HEK293 (cell line): ENCODE data around the gene UNC119.

Source experiments
- SP2 ChIP-seq: fragments of 450-650 bp; formaldehyde crosslinking; IDR thresholded peaks from 2 replicates; pipeline ENCODE4 v1.5.1; 2016; ENCODE audit warnings: missing biosample characterization, missing genetic modification characterization
- SP7 ChIP-seq: fragments of 450-650 bp; formaldehyde crosslinking; IDR thresholded peaks from 2 replicates; pipeline ENCODE4 v1.5.1; 2016; ENCODE audit warnings: missing biosample characterization, missing genetic modification characterization
- ZNF140 ChIP-seq: fragments of 450-650 bp; formaldehyde crosslinking; IDR thresholded peaks from 2 replicates; pipeline ENCODE4 v1.5.1; 2016; ENCODE audit warnings: missing biosample characterization, missing genetic modification characterization
- ZNF174 ChIP-seq: fragments of 450-650 bp; formaldehyde crosslinking; IDR thresholded peaks from 2 replicates; pipeline ENCODE4 v1.5.0; 2017; ENCODE audit warnings: missing biosample characterization, mild to moderate bottlenecking, missing genetic modification characterization
- ZNF24 ChIP-seq: fragments of 450-650 bp; formaldehyde crosslinking; IDR thresholded peaks from 2 replicates; pipeline ENCODE4 v1.5.1; 2016; ENCODE audit warnings: missing biosample characterization, missing genetic modification characterization
- ZNF335 ChIP-seq: fragments of 450-650 bp; formaldehyde crosslinking; conservative IDR thresholded peaks from 2 replicates; pipeline ENCODE4 v1.5.1; 2016; ENCODE audit warnings: missing biosample characterization, missing genetic modification characterization
- ZNF433 ChIP-seq: fragments of 450-650 bp; formaldehyde crosslinking; IDR thresholded peaks from 2 replicates; pipeline ENCODE4 v1.5.1; 2016; ENCODE audit warnings: missing biosample characterization, missing genetic modification characterization, low read depth
- ZNF585B ChIP-seq: fragments of 450-650 bp; formaldehyde crosslinking; IDR thresholded peaks from 2 replicates; pipeline ENCODE4 v1.5.1; 2016; ENCODE audit warnings: missing biosample characterization, missing genetic modification characterization
- ZNF610 ChIP-seq: fragments of 450-650 bp; formaldehyde crosslinking; IDR thresholded peaks from 2 replicates; pipeline ENCODE4 v1.5.1; 2016; ENCODE audit warnings: missing biosample characterization, missing genetic modification characterization, borderline replicate concordance
- TF ChIP-seq, protein P1 (sequence below): fragments of 450-650 bp; formaldehyde crosslinking; IDR thresholded peaks from 2 replicates; pipeline ENCODE4 v1.5.1; 2016; ENCODE audit warnings: missing biosample characterization, missing genetic modification characterization
- TF ChIP-seq, protein P2 (sequence below): fragments of 450-650 bp; formaldehyde crosslinking; IDR thresholded peaks from 2 replicates; pipeline ENCODE4 v1.5.1; 2016; ENCODE audit warnings: missing biosample characterization, missing genetic modification characterization, low read depth
- TF ChIP-seq, protein P3 (sequence below): fragments of 450-650 bp; formaldehyde crosslinking; IDR thresholded peaks from 2 replicates; pipeline ENCODE4 v1.5.1; 2016; ENCODE audit warnings: missing biosample characterization, missing genetic modification characterization
- TF ChIP-seq, protein P4 (sequence below): fragments of 450-650 bp; formaldehyde crosslinking; IDR thresholded peaks from 2 replicates; pipeline ENCODE4 v1.5.1; 2016; ENCODE audit warnings: missing biosample characterization, missing genetic modification characterization
- TF ChIP-seq, protein P5 (sequence below): fragments of 450-650 bp; formaldehyde crosslinking; conservative IDR thresholded peaks from 2 replicates; pipeline ENCODE4 v1.5.1; 2016; ENCODE audit warnings: low read depth, missing biosample characterization, missing genetic modification characterization

DNA sequence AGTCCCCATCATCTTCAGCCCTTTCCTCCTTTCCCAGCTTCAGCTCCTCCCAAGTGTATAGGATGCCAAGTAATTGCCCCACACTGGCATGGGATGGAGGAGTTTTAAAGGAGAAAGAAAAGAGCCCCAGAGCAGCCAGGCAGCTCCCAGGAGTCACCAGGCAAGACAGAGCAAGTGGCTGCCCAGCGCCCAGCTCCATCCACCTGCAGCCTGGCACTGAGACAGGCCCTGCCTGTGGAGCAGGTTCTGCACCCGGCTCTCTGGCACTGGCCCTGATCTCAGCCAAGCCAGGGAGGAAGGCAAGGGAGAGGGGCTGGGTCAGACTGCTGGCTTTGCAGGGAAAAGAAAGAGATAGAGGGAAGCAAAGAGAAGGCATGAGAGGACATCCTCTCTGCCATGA lies 24.6 kb downstream of the UNC119 start:
- TF ChIP-seq, protein P1, sequence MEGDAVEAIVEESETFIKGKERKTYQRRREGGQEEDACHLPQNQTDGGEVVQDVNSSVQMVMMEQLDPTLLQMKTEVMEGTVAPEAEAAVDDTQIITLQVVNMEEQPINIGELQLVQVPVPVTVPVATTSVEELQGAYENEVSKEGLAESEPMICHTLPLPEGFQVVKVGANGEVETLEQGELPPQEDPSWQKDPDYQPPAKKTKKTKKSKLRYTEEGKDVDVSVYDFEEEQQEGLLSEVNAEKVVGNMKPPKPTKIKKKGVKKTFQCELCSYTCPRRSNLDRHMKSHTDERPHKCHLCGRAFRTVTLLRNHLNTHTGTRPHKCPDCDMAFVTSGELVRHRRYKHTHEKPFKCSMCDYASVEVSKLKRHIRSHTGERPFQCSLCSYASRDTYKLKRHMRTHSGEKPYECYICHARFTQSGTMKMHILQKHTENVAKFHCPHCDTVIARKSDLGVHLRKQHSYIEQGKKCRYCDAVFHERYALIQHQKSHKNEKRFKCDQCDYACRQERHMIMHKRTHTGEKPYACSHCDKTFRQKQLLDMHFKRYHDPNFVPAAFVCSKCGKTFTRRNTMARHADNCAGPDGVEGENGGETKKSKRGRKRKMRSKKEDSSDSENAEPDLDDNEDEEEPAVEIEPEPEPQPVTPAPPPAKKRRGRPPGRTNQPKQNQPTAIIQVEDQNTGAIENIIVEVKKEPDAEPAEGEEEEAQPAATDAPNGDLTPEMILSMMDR (tag by site-specific recombination) = no peak
- TF ChIP-seq ZNF174 = no peak
- no peak for TF ChIP-seq SP2 (tag by site-specific recombination)
- TF ChIP-seq, protein P2, sequence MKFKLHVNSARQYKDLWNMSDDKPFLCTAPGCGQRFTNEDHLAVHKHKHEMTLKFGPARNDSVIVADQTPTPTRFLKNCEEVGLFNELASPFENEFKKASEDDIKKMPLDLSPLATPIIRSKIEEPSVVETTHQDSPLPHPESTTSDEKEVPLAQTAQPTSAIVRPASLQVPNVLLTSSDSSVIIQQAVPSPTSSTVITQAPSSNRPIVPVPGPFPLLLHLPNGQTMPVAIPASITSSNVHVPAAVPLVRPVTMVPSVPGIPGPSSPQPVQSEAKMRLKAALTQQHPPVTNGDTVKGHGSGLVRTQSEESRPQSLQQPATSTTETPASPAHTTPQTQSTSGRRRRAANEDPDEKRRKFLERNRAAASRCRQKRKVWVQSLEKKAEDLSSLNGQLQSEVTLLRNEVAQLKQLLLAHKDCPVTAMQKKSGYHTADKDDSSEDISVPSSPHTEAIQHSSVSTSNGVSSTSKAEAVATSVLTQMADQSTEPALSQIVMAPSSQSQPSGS = no peak
- TF ChIP-seq SP7 (tag by site-specific recombination) = no peak
- TF ChIP-seq ZNF335 (tag by site-specific recombination) = no peak
- TF ChIP-seq, protein P3, sequence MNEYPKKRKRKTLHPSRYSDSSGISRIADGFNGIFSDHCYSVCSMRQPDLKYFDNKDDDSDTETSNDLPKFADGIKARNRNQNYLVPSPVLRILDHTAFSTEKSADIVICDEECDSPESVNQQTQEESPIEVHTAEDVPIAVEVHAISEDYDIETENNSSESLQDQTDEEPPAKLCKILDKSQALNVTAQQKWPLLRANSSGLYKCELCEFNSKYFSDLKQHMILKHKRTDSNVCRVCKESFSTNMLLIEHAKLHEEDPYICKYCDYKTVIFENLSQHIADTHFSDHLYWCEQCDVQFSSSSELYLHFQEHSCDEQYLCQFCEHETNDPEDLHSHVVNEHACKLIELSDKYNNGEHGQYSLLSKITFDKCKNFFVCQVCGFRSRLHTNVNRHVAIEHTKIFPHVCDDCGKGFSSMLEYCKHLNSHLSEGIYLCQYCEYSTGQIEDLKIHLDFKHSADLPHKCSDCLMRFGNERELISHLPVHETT (tag by site-specific recombination) = no peak
- TF ChIP-seq ZNF585B (tag by site-specific recombination) = no peak
- TF ChIP-seq ZNF433 (tag by site-specific recombination) = no peak
- TF ChIP-seq ZNF24 (tag by site-specific recombination) = no peak
- TF ChIP-seq, protein P4, sequence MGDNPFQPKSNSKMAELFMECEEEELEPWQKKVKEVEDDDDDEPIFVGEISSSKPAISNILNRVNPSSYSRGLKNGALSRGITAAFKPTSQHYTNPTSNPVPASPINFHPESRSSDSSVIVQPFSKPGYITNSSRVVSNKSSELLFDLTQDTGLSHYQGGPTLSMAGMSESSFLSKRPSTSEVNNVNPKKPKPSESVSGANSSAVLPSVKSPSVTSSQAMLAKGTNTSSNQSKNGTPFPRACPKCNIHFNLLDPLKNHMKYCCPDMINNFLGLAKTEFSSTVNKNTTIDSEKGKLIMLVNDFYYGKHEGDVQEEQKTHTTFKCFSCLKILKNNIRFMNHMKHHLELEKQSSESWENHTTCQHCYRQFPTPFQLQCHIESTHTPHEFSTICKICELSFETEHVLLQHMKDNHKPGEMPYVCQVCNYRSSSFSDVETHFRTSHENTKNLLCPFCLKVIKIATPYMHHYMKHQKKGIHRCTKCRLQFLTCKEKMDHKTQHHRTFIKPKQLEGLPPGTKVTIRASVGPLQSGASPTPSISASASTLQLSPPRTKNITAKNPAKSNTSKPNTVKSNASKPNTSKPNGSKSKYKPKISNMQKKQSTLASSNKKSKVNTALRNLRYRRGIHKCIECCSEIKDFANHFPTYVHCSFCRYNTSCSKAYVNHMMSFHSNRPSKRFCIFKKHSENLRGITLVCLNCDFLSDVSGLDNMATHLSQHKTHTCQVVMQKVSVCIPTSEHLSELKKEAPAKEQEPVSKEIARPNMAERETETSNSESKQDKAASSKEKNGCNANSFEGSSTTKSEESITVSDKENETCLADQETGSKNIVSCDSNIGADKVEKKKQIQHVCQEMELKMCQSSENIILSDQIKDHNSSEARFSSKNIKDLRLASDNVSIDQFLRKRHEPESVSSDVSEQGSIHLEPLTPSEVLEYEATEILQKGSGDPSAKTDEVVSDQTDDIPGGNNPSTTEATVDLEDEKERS = no peak
- TF ChIP-seq ZNF610 (tag by site-specific recombination) = no peak
- TF ChIP-seq, protein P5, sequence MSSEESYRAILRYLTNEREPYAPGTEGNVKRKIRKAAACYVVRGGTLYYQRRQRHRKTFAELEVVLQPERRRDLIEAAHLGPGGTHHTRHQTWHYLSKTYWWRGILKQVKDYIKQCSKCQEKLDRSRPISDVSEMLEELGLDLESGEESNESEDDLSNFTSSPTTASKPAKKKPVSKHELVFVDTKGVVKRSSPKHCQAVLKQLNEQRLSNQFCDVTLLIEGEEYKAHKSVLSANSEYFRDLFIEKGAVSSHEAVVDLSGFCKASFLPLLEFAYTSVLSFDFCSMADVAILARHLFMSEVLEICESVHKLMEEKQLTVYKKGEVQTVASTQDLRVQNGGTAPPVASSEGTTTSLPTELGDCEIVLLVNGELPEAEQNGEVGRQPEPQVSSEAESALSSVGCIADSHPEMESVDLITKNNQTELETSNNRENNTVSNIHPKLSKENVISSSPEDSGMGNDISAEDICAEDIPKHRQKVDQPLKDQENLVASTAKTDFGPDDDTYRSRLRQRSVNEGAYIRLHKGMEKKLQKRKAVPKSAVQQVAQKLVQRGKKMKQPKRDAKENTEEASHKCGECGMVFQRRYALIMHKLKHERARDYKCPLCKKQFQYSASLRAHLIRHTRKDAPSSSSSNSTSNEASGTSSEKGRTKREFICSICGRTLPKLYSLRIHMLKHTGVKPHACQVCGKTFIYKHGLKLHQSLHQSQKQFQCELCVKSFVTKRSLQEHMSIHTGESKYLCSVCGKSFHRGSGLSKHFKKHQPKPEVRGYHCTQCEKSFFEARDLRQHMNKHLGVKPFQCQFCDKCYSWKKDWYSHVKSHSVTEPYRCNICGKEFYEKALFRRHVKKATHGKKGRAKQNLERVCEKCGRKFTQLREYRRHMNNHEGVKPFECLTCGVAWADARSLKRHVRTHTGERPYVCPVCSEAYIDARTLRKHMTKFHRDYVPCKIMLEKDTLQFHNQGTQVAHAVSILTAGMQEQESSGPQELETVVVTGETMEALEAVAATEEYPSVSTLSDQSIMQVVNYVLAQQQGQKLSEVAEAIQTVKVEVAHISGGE = no peak
- no peak for TF ChIP-seq ZNF140 (tag by site-specific recombination)
